BLaER1 (cell line): Measurements from ENCODE around the gene FAM200A.
"Not testable (repeated sequence)": the region's sequence is repeated elsewhere in the genome, so short reads cannot be mapped to it uniquely, and the experiment has no call there.

Experiments used
- H3K27ac ChIP-seq: shearing (Covaris generic); formaldehyde crosslinking; 2 replicates; pipeline ENCODE4 v1.8.1; 2022
- H3K27me3 ChIP-seq: shearing (Covaris generic); formaldehyde crosslinking; 2 replicates; pipeline ENCODE4 v1.8.1; 2022
- H3K36me3 ChIP-seq: shearing (Covaris generic); formaldehyde crosslinking; 2 replicates; pipeline ENCODE4 v1.8.1; 2022
- H3K4me1 ChIP-seq: shearing (Covaris generic); formaldehyde crosslinking; 2 replicates; pipeline ENCODE4 v1.8.1; 2022
- H3K4me2 ChIP-seq: shearing (Covaris generic); formaldehyde crosslinking; 2 replicates; pipeline ENCODE4 v1.8.1; 2022
- H3K4me3 ChIP-seq: shearing (Covaris generic); formaldehyde crosslinking; 2 replicates; pipeline ENCODE4 v1.8.1; 2022
- H3K9ac ChIP-seq: shearing (Covaris generic); formaldehyde crosslinking; 2 replicates; pipeline ENCODE4 v1.8.1; 2022
- H3K9me3 ChIP-seq: shearing (Covaris generic); formaldehyde crosslinking; 2 replicates; pipeline ENCODE4 v1.8.1; 2022
- H4K20me1 ChIP-seq: shearing (Covaris generic); formaldehyde crosslinking; 2 replicates; pipeline ENCODE4 v1.8.1; 2022
- Cebpa-rat ChIP-seq: shearing (Covaris generic); IDR thresholded peaks from 2 replicates; pipeline ENCODE4 v1.8.1; 2022

Gene FAM200A

GRCh38 chr7:99579281-99579955, 27.5 kb upstream of the FAM200A start:
- Histone ChIP-seq H3K9me3 (no peaks in the 10 kb centered on the region), H3K27me3 (no peaks in the 10 kb centered on the region), H4K20me1 (no peaks in the 10 kb centered on the region), H3K9ac (peak overlapping the region; percentile 75), H3K27ac (peak overlapping the region; percentile 69), H3K4me1 (peaks cover 28% of the 10 kb centered on the region), H3K4me3 (peak overlapping the region; percentile 72), H3K4me2 (peak overlapping the region; percentile 97), H3K36me3 (peaks cover 8% of the 10 kb centered on the region; the same call in 1 of the 2 replicates)
- no peak for TF ChIP-seq Cebpa-rat

- TF ChIP-seq Cebpa-rat, result no peak
- Histone ChIP-seq H3K27me3 (no peaks in the 10 kb centered on the region), H3K4me2 (no peak overlapping the region), H3K4me1 (peaks cover 28% of the 10 kb centered on the region), H3K9ac (no peak overlapping the region), H3K36me3 (peaks cover 39% of the 10 kb centered on the region), H4K20me1 (peaks cover 9% of the 10 kb centered on the region; the same call in 1 of the 2 replicates), H3K9me3 (no peaks in the 10 kb centered on the region), H3K27ac (no peak overlapping the region), H3K4me3 (no peak overlapping the region)
Measured at GRCh38 chr7:99576251-99576650, 24.3 kb upstream of the FAM200A start.

GRCh38 chr7:99573257-99573656, 21.3 kb upstream of the FAM200A start:
- Histone ChIP-seq H3K4me1 (peaks cover 7% of the 10 kb centered on the region), H3K9ac (no peak overlapping the region), H3K27ac (no peak overlapping the region), H3K27me3 (no peaks in the 10 kb centered on the region), H4K20me1 (peaks cover 39% of the 10 kb centered on the region; the same call in 1 of the 2 replicates), H3K4me2 (no peak overlapping the region), H3K9me3 (no peaks in the 10 kb centered on the region), H3K36me3 (peaks cover 65% of the 10 kb centered on the region), H3K4me3 (no peak overlapping the region)
- TF ChIP-seq Cebpa-rat, result no peak

- Histone ChIP-seq H4K20me1 (peaks cover 40% of the 10 kb centered on the region; the same call in 1 of the 2 replicates), H3K4me1 (no peaks in the 10 kb centered on the region), H3K27me3 (no peaks in the 10 kb centered on the region), H3K4me3 (no peak overlapping the region), H3K36me3 (peaks cover 77% of the 10 kb centered on the region), H3K9me3 (no peaks in the 10 kb centered on the region), H3K27ac (no peak overlapping the region), H3K9ac (no peak overlapping the region), H3K4me2 (no peak overlapping the region)
- TF ChIP-seq Cebpa-rat, result no peak
Measured at GRCh38 chr7:99571768-99572167, 19.9 kb upstream of the FAM200A start.

- not testable (repeated sequence) for H3K9ac ChIP-seq, H3K4me2 ChIP-seq, H3K27ac ChIP-seq, H3K4me1 ChIP-seq, H3K27me3 ChIP-seq, H3K9me3 ChIP-seq, H3K4me3 ChIP-seq
- H4K20me1 ChIP-seq, result peaks cover 70% of the 10 kb centered on the region
- peaks cover 92% of the 10 kb centered on the region for H3K36me3 ChIP-seq
Measured at GRCh38 chr7:99568770-99569169, 16.9 kb upstream of the FAM200A start.

- no peak for TF ChIP-seq Cebpa-rat
- H3K27ac ChIP-seq, result no peak overlapping the region
- H3K4me3 ChIP-seq, result no peak overlapping the region
Measured at GRCh38 chr7:99563650-99564049, 11.7 kb upstream of the FAM200A start.

GRCh38 chr7:99562832-99563231, 10.9 kb upstream of the FAM200A start:
- TF ChIP-seq Cebpa-rat, result no peak
- H3K36me3 ChIP-seq, result peaks cover 74% of the 10 kb centered on the region
- no peak overlapping the region for H3K4me2 ChIP-seq
- H3K27me3 ChIP-seq, result no peaks in the 10 kb centered on the region
- no peak overlapping the region for H3K27ac ChIP-seq
- no peak overlapping the region for H3K9ac ChIP-seq
- no peak overlapping the region for H3K4me3 ChIP-seq
- peaks cover 67% of the 10 kb centered on the region for H4K20me1 ChIP-seq
- H3K4me1 ChIP-seq, result peaks cover 17% of the 10 kb centered on the region
- H3K9me3 ChIP-seq, result no peaks in the 10 kb centered on the region

More at GRCh38 chr7:99563650-99564049, 11.7 kb upstream of the FAM200A start:
- Histone ChIP-seq H3K9ac (no peak overlapping the region), H3K9me3 (no peaks in the 10 kb centered on the region), H3K4me2 (no peak overlapping the region), H3K4me1 (peaks cover 17% of the 10 kb centered on the region), H3K27me3 (no peaks in the 10 kb centered on the region), H4K20me1 (peaks cover 72% of the 10 kb centered on the region), H3K36me3 (peaks cover 80% of the 10 kb centered on the region)

GRCh38 chr7:99562114-99562784, 10.3 kb upstream of the FAM200A start:
- H3K9ac ChIP-seq, result no peak overlapping the region
- TF ChIP-seq Cebpa-rat, result no peak
- H3K9me3 ChIP-seq, result no peaks in the 10 kb centered on the region
- H3K4me3 ChIP-seq, result no peak overlapping the region
- H3K27me3 ChIP-seq, result no peaks in the 10 kb centered on the region
- peaks cover 68% of the 10 kb centered on the region for H3K36me3 ChIP-seq
- no peak overlapping the region for H3K4me2 ChIP-seq
- peaks cover 21% of the 10 kb centered on the region for H3K4me1 ChIP-seq
- H4K20me1 ChIP-seq, result peaks cover 67% of the 10 kb centered on the region
- H3K27ac ChIP-seq, result no peak overlapping the region

- Histone ChIP-seq H3K4me2 (no peak overlapping the region), H3K4me1 (peaks cover 26% of the 10 kb centered on the region), H3K4me3 (no peak overlapping the region), H3K36me3 (peaks cover 65% of the 10 kb centered on the region), H3K9ac (no peak overlapping the region), H4K20me1 (peaks cover 67% of the 10 kb centered on the region), H3K27ac (no peak overlapping the region), H3K27me3 (no peaks in the 10 kb centered on the region), H3K9me3 (no peaks in the 10 kb centered on the region)
- TF ChIP-seq Cebpa-rat, result no peak
Measured at GRCh38 chr7:99561737-99562051, 9.8 kb upstream of the FAM200A start.

- Histone ChIP-seq H3K36me3 (peaks cover 63% of the 10 kb centered on the region), H3K9ac (no peak overlapping the region), H3K27ac (no peak overlapping the region), H3K9me3 (no peaks in the 10 kb centered on the region), H3K4me2 (no peak overlapping the region), H3K4me1 (peaks cover 28% of the 10 kb centered on the region), H3K4me3 (no peak overlapping the region), H3K27me3 (no peaks in the 10 kb centered on the region), H4K20me1 (peaks cover 61% of the 10 kb centered on the region)
- TF ChIP-seq Cebpa-rat, result no peak
Measured at GRCh38 chr7:99560834-99561736, 9.2 kb upstream of the FAM200A start.
